Astrocyte (in vitro differentiated cells and primary cell): Measurements from ENCODE around the gene CFHR3. TPM values are rescaled to one million over a fixed set of nuclear protein-coding genes. Genes with fewer than 3 reads are reported as not detected.
"Not testable (repeated sequence)": the region's sequence is repeated elsewhere in the genome, so short reads cannot be mapped to it uniquely, and the experiment has no call there.

ENCODE experiments used
- DNase-seq: peaks from one replicate; pipeline ENCODE4 v3.0.0-alpha.2; 2010; ENCODE audit warnings: low read depth
- FAIRE-seq: peaks from 2 replicates; lab custom pipeline; 2011; peaks lifted over from hg19 to GRCh38; lab: Jason Lieb, UNC
- H2AFZ ChIP-seq: 2 replicates; pipeline ENCODE4 v1.6.0; 2012; ENCODE audit warnings: low read depth, low read length, inconsistent platforms
- H3K27ac ChIP-seq: 2 replicates; pipeline ENCODE4 v1.5.1; 2011; ENCODE audit warnings: low read depth, low read length, inconsistent platforms
- H3K27me3 ChIP-seq: 2 replicates; pipeline ENCODE4 v1.6.0; 2011; ENCODE audit warnings: low read length, inconsistent platforms; ENCODE audit not compliant: insufficient read depth
- H3K36me3 ChIP-seq: 2 replicates; pipeline ENCODE4 v1.5.1; 2011; ENCODE audit warnings: low read length, inconsistent platforms; ENCODE audit not compliant: insufficient read depth
- H3K4me1 ChIP-seq: 2 replicates; pipeline ENCODE4 v1.5.1; 2011; ENCODE audit warnings: low read length, inconsistent platforms; ENCODE audit not compliant: insufficient read depth
- H3K4me2 ChIP-seq: 2 replicates; pipeline ENCODE4 v1.6.0; 2012; ENCODE audit warnings: low read length, inconsistent platforms
- H3K4me3 ChIP-seq: 2 replicates; pipeline ENCODE4 v1.5.1; 2011; ENCODE audit warnings: low read depth, mild to moderate bottlenecking, low read length, inconsistent platforms; ENCODE audit not compliant: insufficient read depth
- H3K79me2 ChIP-seq: 2 replicates; pipeline ENCODE4 v1.6.0; 2012; ENCODE audit warnings: mild to moderate bottlenecking, low read length, inconsistent platforms; ENCODE audit not compliant: insufficient read depth
- H3K9ac ChIP-seq: 2 replicates; pipeline ENCODE4 v1.6.0; 2012; ENCODE audit warnings: mild to moderate bottlenecking, low read length, inconsistent platforms
- H3K9me3 ChIP-seq: 2 replicates; pipeline ENCODE4 v1.5.1; 2012; ENCODE audit warnings: low read depth, mild to moderate bottlenecking, low read length, inconsistent platforms; ENCODE audit not compliant: insufficient read depth
- H4K20me1 ChIP-seq: 2 replicates; pipeline ENCODE4 v1.6.0; 2012; ENCODE audit warnings: low read length, inconsistent platforms; ENCODE audit not compliant: insufficient read depth
- H3K27ac Mint-ChIP-seq: one replicate; pipeline ENCODE4 v1.8.0; 2021; ENCODE audit warnings: mild to moderate bottlenecking, mixed read lengths; ENCODE audit not compliant: unreplicated experiment
- H3K27me3 Mint-ChIP-seq: one replicate; pipeline ENCODE4 v1.8.0; 2021; ENCODE audit warnings: low read depth, mixed read lengths; ENCODE audit not compliant: unreplicated experiment
- H3K36me3 Mint-ChIP-seq: one replicate; pipeline ENCODE4 v1.8.0; 2021; ENCODE audit warnings: low read depth, mixed read lengths; ENCODE audit not compliant: unreplicated experiment
- H3K4me1 Mint-ChIP-seq: one replicate; pipeline ENCODE4 v1.8.0; 2021; ENCODE audit warnings: low read depth, mixed read lengths; ENCODE audit not compliant: unreplicated experiment
- H3K4me3 Mint-ChIP-seq: one replicate; pipeline ENCODE4 v1.8.0; 2021; ENCODE audit warnings: mild to moderate bottlenecking, moderate library complexity, mixed read lengths; ENCODE audit not compliant: unreplicated experiment
- H3K9me3 Mint-ChIP-seq: one replicate; pipeline ENCODE4 v1.8.0; 2021; ENCODE audit warnings: mild to moderate bottlenecking, mixed read lengths; ENCODE audit not compliant: unreplicated experiment
- EZH2 ChIP-seq: IDR thresholded peaks from 2 replicates; pipeline ENCODE4 v1.6.1; 2012; ENCODE audit warnings: mild to moderate bottlenecking, low read length, inconsistent platforms; ENCODE audit not compliant: insufficient read depth
- total RNA-seq: library from RNA; stranded (reverse); gene quantifications from 2 replicates; pipeline ENCODE4 v1.2.1, GENCODE V29; 2021
- TF ChIP-seq, protein P1 (sequence below): IDR thresholded peaks from 2 replicates; pipeline ENCODE4 v1.5.1; 2011; ENCODE audit warnings: low read depth, mild to moderate bottlenecking, inconsistent platforms, low read length, moderate library complexity; ENCODE audit not compliant: insufficient read depth

Gene CFHR3
- total RNA-seq, 1 donor from 2014 or later = not detected

- Mint-ChIP-seq H3K27me3 (no peaks in the 10 kb centered on the region), H3K4me3 (no peak overlapping the region), H3K9me3 (peaks cover 3% of the 10 kb centered on the region), H3K27ac (no peak overlapping the region), H3K4me1 (no peaks in the 10 kb centered on the region), H3K36me3 (no peaks in the 10 kb centered on the region)
- Histone ChIP-seq H3K27me3 (no peaks in the 10 kb centered on the region), H3K79me2 (no peaks in the 10 kb centered on the region), H3K9me3 (no peaks in the 10 kb centered on the region), H2AFZ (no peak overlapping the region), H3K4me2 (no peak overlapping the region), H3K9ac (no peak overlapping the region), H3K4me1 (no peaks in the 10 kb centered on the region), H3K4me3 (no peak overlapping the region), H4K20me1 (no peaks in the 10 kb centered on the region), H3K36me3 (no peaks in the 10 kb centered on the region), H3K27ac (no peak overlapping the region)
- DNase-seq (no peak), FAIRE-seq (no peak)
- no peak for TF ChIP-seq EZH2
- TF ChIP-seq, protein P1, sequence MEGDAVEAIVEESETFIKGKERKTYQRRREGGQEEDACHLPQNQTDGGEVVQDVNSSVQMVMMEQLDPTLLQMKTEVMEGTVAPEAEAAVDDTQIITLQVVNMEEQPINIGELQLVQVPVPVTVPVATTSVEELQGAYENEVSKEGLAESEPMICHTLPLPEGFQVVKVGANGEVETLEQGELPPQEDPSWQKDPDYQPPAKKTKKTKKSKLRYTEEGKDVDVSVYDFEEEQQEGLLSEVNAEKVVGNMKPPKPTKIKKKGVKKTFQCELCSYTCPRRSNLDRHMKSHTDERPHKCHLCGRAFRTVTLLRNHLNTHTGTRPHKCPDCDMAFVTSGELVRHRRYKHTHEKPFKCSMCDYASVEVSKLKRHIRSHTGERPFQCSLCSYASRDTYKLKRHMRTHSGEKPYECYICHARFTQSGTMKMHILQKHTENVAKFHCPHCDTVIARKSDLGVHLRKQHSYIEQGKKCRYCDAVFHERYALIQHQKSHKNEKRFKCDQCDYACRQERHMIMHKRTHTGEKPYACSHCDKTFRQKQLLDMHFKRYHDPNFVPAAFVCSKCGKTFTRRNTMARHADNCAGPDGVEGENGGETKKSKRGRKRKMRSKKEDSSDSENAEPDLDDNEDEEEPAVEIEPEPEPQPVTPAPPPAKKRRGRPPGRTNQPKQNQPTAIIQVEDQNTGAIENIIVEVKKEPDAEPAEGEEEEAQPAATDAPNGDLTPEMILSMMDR = no peak
These were observed 4.5 kb downstream of the CFHR3 start for GRCh38 chr1:196779093-196779492.

DNA sequence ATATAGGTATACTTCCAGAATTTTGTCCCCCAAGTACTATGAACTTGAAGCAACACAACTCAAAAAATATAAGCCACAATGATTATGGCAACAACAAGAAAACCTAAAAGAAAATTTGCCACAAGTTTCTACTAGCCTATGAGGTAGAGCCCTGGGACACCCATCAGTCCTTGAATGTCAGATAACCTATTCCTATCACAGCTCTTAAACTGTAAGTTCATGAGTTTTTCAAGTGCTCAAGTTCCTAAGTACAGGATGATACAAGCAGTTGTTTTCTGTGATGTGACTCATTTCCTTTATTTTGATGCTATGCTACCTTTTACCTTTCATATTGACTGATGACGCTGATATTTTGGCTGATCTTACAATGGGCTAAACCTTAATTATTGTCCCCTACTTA lies 16.6 kb downstream of the CFHR3 start:
- not testable (repeated sequence) for H3K4me3 ChIP-seq, H3K9ac ChIP-seq, H3K79me2 ChIP-seq, H3K9me3 ChIP-seq, H3K36me3 ChIP-seq, H3K27ac Mint-ChIP-seq, H3K36me3 Mint-ChIP-seq, H3K4me1 Mint-ChIP-seq, DNase-seq, H3K4me1 ChIP-seq, H3K4me2 ChIP-seq, H3K27me3 ChIP-seq, H3K9me3 Mint-ChIP-seq, FAIRE-seq, H4K20me1 ChIP-seq, H2AFZ ChIP-seq, H3K4me3 Mint-ChIP-seq, H3K27me3 Mint-ChIP-seq, H3K27ac ChIP-seq

DNA sequence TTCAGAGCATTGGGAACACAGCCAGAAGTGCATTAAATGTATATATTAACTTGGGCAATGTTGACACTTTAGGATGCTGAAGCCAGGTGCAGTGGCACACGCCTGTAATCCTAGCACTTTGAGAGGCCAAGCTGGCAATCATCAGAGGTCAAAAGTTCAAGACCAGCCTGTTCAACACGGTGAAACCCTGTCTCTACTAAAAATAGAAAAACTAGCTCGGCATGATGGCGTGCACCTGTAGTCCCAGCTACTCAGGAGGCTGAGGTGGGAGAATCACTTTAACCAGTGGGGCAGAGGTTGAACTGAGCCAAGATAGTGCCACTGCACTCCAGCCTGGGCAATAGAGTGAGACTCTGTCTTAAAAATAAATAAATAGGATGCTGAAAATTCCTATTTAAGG lies 19.5 kb downstream of the CFHR3 start:
- H3K27me3 ChIP-seq, H3K36me3 Mint-ChIP-seq, H3K79me2 ChIP-seq, H3K9ac ChIP-seq, H3K4me1 ChIP-seq, H3K4me3 Mint-ChIP-seq, H3K27ac ChIP-seq, H3K9me3 Mint-ChIP-seq, H3K36me3 ChIP-seq, H3K27me3 Mint-ChIP-seq, DNase-seq, H3K27ac Mint-ChIP-seq, H3K4me3 ChIP-seq, H2AFZ ChIP-seq, FAIRE-seq, H4K20me1 ChIP-seq, H3K9me3 ChIP-seq, H3K4me1 Mint-ChIP-seq, H3K4me2 ChIP-seq: not testable (repeated sequence)

GRCh38 chr1:196797891-196798290 lies 23.3 kb downstream of the CFHR3 start:
- no peaks in the 10 kb centered on the region for H3K4me1 ChIP-seq
- H3K9ac ChIP-seq = no peak overlapping the region
- peaks cover 6% of the 10 kb centered on the region for H3K4me1 Mint-ChIP-seq
- H3K4me3 ChIP-seq = no peak overlapping the region
- TF ChIP-seq, protein P1 = no peak
- no peak for TF ChIP-seq EZH2
- H3K27me3 Mint-ChIP-seq = no peaks in the 10 kb centered on the region
- no peak overlapping the region for H3K27ac ChIP-seq
- peaks cover 5% of the 10 kb centered on the region for H3K9me3 Mint-ChIP-seq
- H3K36me3 Mint-ChIP-seq = no peaks in the 10 kb centered on the region
- H3K4me3 Mint-ChIP-seq = no peak overlapping the region
- H3K27ac Mint-ChIP-seq = no peak overlapping the region
- no peaks in the 10 kb centered on the region for H3K9me3 ChIP-seq
- no peaks in the 10 kb centered on the region for H3K36me3 ChIP-seq
- FAIRE-seq (no peak), DNase-seq (no peak)
- H3K79me2 ChIP-seq = no peaks in the 10 kb centered on the region
- no peaks in the 10 kb centered on the region for H3K27me3 ChIP-seq
- H3K4me2 ChIP-seq = no peak overlapping the region
- H2AFZ ChIP-seq = no peak overlapping the region
- H4K20me1 ChIP-seq = no peaks in the 10 kb centered on the region

DNA sequence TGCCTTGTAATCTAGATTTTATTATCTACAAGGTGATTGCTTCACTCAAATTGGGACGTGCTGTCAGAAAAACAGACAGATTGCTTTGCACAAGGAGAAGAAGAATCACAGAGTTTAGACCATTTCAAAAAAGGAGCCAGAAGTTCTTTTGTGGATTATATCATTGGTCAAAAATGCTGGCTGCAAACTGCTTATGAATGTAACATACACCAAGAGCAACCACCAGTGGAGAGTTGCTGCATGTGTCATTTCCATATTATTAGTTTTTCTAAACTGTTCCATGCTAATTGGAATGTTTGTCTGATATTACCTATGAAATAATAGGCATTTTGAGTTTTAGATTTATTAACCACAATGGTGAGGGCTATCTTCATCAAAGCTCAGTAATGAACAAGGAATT lies 27.3 kb downstream of the CFHR3 start:
- H2AFZ ChIP-seq, H4K20me1 ChIP-seq, H3K27me3 Mint-ChIP-seq, H3K9ac ChIP-seq, FAIRE-seq, H3K36me3 Mint-ChIP-seq, H3K4me1 ChIP-seq, H3K4me3 ChIP-seq, H3K4me3 Mint-ChIP-seq, H3K27ac ChIP-seq, H3K36me3 ChIP-seq, H3K27me3 ChIP-seq, H3K4me1 Mint-ChIP-seq, H3K4me2 ChIP-seq, H3K79me2 ChIP-seq, H3K9me3 ChIP-seq, H3K9me3 Mint-ChIP-seq, H3K27ac Mint-ChIP-seq: not testable (repeated sequence)
- peak; percentile 6 for DNase-seq
